Large intestine (tissue), 3 donors: Measurements from ENCODE around the gene MICALL1. TPM values are rescaled to one million over a fixed set of nuclear protein-coding genes. Genes with fewer than 3 reads are reported as not detected.
A peak's percentile ranks its signal among the peaks of the same experiment; 100 is the strongest.

Experiments
- DNase-seq, 2 donors: peaks; one replicate each; pipeline versions ENCODE4 v3.0.0 to v3.0.0-alpha.2; 2013
- H3K27ac ChIP-seq: one replicate; pipeline ENCODE4 v1.5.1; 2013; ENCODE audit warnings: low read length
- H3K27me3 ChIP-seq: 2 replicates; pipeline ENCODE4 v1.6.1; 2013; ENCODE audit warnings: low read length; ENCODE audit not compliant: control insufficient read depth, insufficient read depth
- H3K36me3 ChIP-seq: 2 replicates; pipeline ENCODE4 v1.6.1; 2013; ENCODE audit warnings: low read length; ENCODE audit not compliant: control insufficient read depth, insufficient read depth
- H3K4me1 ChIP-seq: one replicate; pipeline ENCODE4 v1.6.1; 2013; ENCODE audit warnings: low read length; ENCODE audit not compliant: control insufficient read depth, insufficient read depth
- H3K4me3 ChIP-seq: one replicate; pipeline ENCODE4 v1.5.1; 2013; ENCODE audit warnings: low read length
- H3K9me3 ChIP-seq: one replicate; pipeline ENCODE4 v1.6.1; 2013; ENCODE audit warnings: mild to moderate bottlenecking, low read depth, low read length, moderate library complexity; ENCODE audit not compliant: control insufficient read depth
- WGBS: methylation state at CpG from one replicate; pipeline ENCODE4 v1.1.5; 2013; ENCODE audit warnings: low lambda C conversion rate; ENCODE audit not compliant: insufficient coverage; 5-methylcytosine and 5-hydroxymethylcytosine counted together
- polyA plus RNA-seq: library from polyadenylated mRNA; unstranded; fragments of 120-200 nt; gene quantifications from one replicate; pipeline ENCODE4 v1.2.1, GENCODE V29; 2013

MICALL1 gene
- polyA plus RNA-seq, 1 donor = 14.5 TPM

- Histone ChIP-seq H3K9me3 (no peaks in the 10 kb centered on the region), H3K36me3 (peaks cover 36% of the 10 kb centered on the region), H3K4me3 (no peak overlapping the region), H3K27ac (no peak overlapping the region), H3K27me3 (no peaks in the 10 kb centered on the region), H3K4me1 (peaks cover 45% of the 10 kb centered on the region)
- peak in 1 of 2 donors; percentile 37 for DNase-seq
- no CpG with 5 or more reads among the region's 3 CpGs for WGBS
Observed at GRCh38 chr22:37891926-37892325, 14.2 kb upstream of the MICALL1 start.

GRCh38 chr22:37892566-37893335, 13.3 kb upstream of the MICALL1 start:
- no peaks in the 10 kb centered on the region for H3K9me3 ChIP-seq
- no CpG with 5 or more reads among the region's 7 CpGs for WGBS
- H3K27ac ChIP-seq = peak overlapping the region; percentile 43
- no peaks in the 10 kb centered on the region for H3K27me3 ChIP-seq
- H3K4me1 ChIP-seq = peaks cover 48% of the 10 kb centered on the region
- DNase-seq = no peak
- H3K36me3 ChIP-seq = peaks cover 28% of the 10 kb centered on the region
- no peak overlapping the region for H3K4me3 ChIP-seq

GRCh38 chr22:37893583-37893983, 12.5 kb upstream of the MICALL1 start:
- Histone ChIP-seq H3K27me3 (no peaks in the 10 kb centered on the region), H3K27ac (peak overlapping the region; percentile 43), H3K9me3 (no peaks in the 10 kb centered on the region), H3K4me1 (peaks cover 48% of the 10 kb centered on the region), H3K36me3 (peaks cover 20% of the 10 kb centered on the region), H3K4me3 (no peak overlapping the region)
- WGBS = 60% methylated on average over 1 of the region's 5 CpGs
- peak in 1 of 2 donors; percentile 67 for DNase-seq

- no peaks in the 10 kb centered on the region for H3K27me3 ChIP-seq
- WGBS = no CpG with 5 or more reads among the region's 8 CpGs
- no peaks in the 10 kb centered on the region for H3K9me3 ChIP-seq
- peak; percentile 53 to 75 for DNase-seq
- H3K4me3 ChIP-seq = no peak overlapping the region
- peaks cover 48% of the 10 kb centered on the region for H3K4me1 ChIP-seq
- peak overlapping the region; percentile 74 for H3K27ac ChIP-seq
- H3K36me3 ChIP-seq = peaks cover 5% of the 10 kb centered on the region
Observed at GRCh38 chr22:37894939-37895670, 11.0 kb upstream of the MICALL1 start.

- WGBS = no CpG with 5 or more reads among the region's 5 CpGs
- Histone ChIP-seq H3K27me3 (no peaks in the 10 kb centered on the region), H3K4me1 (peaks cover 48% of the 10 kb centered on the region), H3K36me3 (peaks cover 3% of the 10 kb centered on the region), H3K27ac (peak overlapping the region; percentile 74), H3K4me3 (no peak overlapping the region), H3K9me3 (no peaks in the 10 kb centered on the region)
- peak; percentile 85 to 94 for DNase-seq
Observed at GRCh38 chr22:37896181-37896592, 9.9 kb upstream of the MICALL1 start.

- Histone ChIP-seq H3K9me3 (no peaks in the 10 kb centered on the region), H3K27ac (peak overlapping the region; percentile 74), H3K4me1 (peaks cover 47% of the 10 kb centered on the region), H3K36me3 (no peaks in the 10 kb centered on the region), H3K4me3 (no peak overlapping the region), H3K27me3 (no peaks in the 10 kb centered on the region)
- no CpG with 5 or more reads among the region's 3 CpGs for WGBS
- no peak for DNase-seq
Observed at GRCh38 chr22:37896939-37897338, 9.2 kb upstream of the MICALL1 start.

- Histone ChIP-seq H3K4me3 (no peak overlapping the region), H3K27me3 (no peaks in the 10 kb centered on the region), H3K27ac (no peak overlapping the region), H3K4me1 (peaks cover 39% of the 10 kb centered on the region), H3K9me3 (no peaks in the 10 kb centered on the region), H3K36me3 (no peaks in the 10 kb centered on the region)
- no CpG with 5 or more reads among the region's 2 CpGs for WGBS
- DNase-seq = no peak
Observed at GRCh38 chr22:37897807-37898206, 8.3 kb upstream of the MICALL1 start.

GRCh38 chr22:37898441-37899181, 7.5 kb upstream of the MICALL1 start:
- Histone ChIP-seq H3K4me1 (peaks cover 31% of the 10 kb centered on the region), H3K9me3 (no peaks in the 10 kb centered on the region), H3K27me3 (no peaks in the 10 kb centered on the region), H3K27ac (no peak overlapping the region), H3K4me3 (no peak overlapping the region), H3K36me3 (no peaks in the 10 kb centered on the region)
- WGBS = no CpG with 5 or more reads among the region's 9 CpGs
- DNase-seq = no peak

- Histone ChIP-seq H3K4me3 (no peak overlapping the region), H3K27me3 (no peaks in the 10 kb centered on the region), H3K9me3 (no peaks in the 10 kb centered on the region), H3K4me1 (peaks cover 4% of the 10 kb centered on the region), H3K36me3 (no peaks in the 10 kb centered on the region), H3K27ac (peak overlapping the region; percentile 40)
- peak in 1 of 2 donors; percentile 29 for DNase-seq
- no CpG with 5 or more reads among the region's 10 CpGs for WGBS
Observed at GRCh38 chr22:37904572-37905533, 1.2 kb upstream of the MICALL1 start.
